Mucosa of descending colon (tissue), 3 donors: ENCODE data around the gene CLCN1. TPM values are rescaled to one million over a fixed set of nuclear protein-coding genes. Genes with fewer than 3 reads are reported as not detected.
A peak's percentile ranks its signal among the peaks of the same experiment; 100 is the strongest.
"Not testable (repeated sequence)": the region's sequence is repeated elsewhere in the genome, so short reads cannot be mapped to it uniquely, and the experiment has no call there.

Experiments used
- ATAC-seq: fragments of 200-7000 bp; cut with Tn5 transposase; one replicate; pipeline ENCODE4 v1.9.1; 2020; ENCODE audit warnings: mild to moderate bottlenecking, moderate library complexity
- DNase-seq, 3 donors: peaks; one replicate each; pipeline ENCODE4 v3.0.0-alpha.2; 2020
- H3K36me3 ChIP-seq: fragments of 200-600 bp; one replicate; pipeline ENCODE4 v1.8.0; 2021; ENCODE audit warnings: low read depth, mild to moderate bottlenecking
- H3K4me1 ChIP-seq: fragments of 200-600 bp; one replicate; pipeline ENCODE4 v1.8.0; 2021; ENCODE audit warnings: low read depth, mild to moderate bottlenecking
- H3K4me3 ChIP-seq: fragments of 200-600 bp; one replicate; pipeline ENCODE4 v1.8.0; 2021; ENCODE audit warnings: mild to moderate bottlenecking
- H3K9me3 ChIP-seq: fragments of 200-600 bp; one replicate; pipeline ENCODE4 v1.8.0; 2021; ENCODE audit warnings: mild to moderate bottlenecking
- CTCF ChIP-seq: fragments of 200-600 bp; IDR thresholded peaks from one replicate; pipeline ENCODE4 v1.8.0; 2022; ENCODE audit warnings: antibody characterized with exemption, mild to moderate bottlenecking
- intact Hi-C, 2 donors: fragments of 100-400 bp; cut with DNase I in 1 of 2; cut with micrococcal nuclease in 1 of 2; formaldehyde crosslinking; loops; one replicate each; pipeline versions ENCODE4 v1.11.0 to v1.11.1; 2022; cut with DNase I, micrococcal nuclease
- total RNA-seq, 3 donors: library from RNA; stranded (reverse); fragmentation: NEBNext Ultra II Directional in 2 of 3; extraction: Animal tissue kit (Norgen Biotek cat#: 25700) in 2 of 3; gene quantifications; one replicate each; pipeline versions ENCODE4 v1.2.1 to v1.2.4, GENCODE V29; 2021 to 2023
- donor health status: DM: no; HTN: no; CAD: no; lungs with moderate emphysema.
- donor health status: DM: no; HTN: no; CAD: no.
- donor health status: DM: no; HTN: yes; CAD: no.

The CLCN1 gene
- total RNA-seq, 3 donors from 2014 or later: not detected

DNA sequence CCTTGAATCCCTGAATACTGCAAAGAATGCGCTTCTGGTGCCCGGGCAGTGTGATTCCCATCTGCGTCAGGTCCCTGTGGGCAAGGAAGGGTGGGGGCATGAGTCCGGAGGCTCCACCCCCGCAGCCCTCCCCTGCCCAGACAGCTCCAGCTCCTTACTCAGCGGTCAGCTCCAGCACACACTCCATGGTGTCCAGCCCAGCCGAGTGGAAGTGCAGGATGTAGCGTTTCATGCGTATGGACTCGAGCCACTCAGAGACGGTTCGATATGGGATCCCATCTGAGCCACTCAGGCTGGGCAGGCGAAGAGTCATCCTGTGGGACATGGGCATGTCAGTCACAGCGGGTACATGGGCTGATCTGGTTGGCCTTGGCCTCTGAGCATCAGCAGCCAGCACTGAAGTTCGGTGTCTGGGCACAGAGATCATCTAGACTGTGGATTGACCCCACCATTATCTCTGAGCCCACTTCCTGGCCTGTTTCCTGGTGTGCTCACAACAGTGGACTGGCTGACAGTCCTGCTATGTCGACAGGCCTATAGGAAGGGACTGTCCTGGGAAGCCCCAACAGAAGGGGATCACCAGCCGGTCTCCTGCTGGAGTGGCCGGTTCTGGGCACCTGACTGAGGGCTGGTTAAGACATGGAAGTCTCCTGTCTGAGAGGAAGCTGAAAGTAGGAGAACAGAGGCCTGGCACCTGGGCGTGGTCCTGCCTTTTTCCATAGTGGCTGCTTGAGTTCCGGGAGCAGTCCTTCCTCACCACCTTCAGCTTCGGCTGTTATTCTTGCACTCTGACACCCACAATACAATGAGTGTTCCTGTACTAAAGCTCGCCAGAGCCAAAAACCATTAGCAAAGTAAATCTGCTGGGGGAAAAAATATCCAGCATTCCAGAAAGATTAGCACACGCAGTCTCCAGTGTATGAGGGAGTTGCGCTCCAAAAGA is 75.8 kb downstream of the CLCN1 start:
- Histone ChIP-seq H3K36me3 (peaks cover 2% of the 10 kb centered on the region), H3K4me3 (no peak overlapping the region), H3K4me1 (peaks cover 2% of the 10 kb centered on the region), H3K9me3 (no peaks in the 10 kb centered on the region)
- peak in 2 of 3 donors; percentile 66 to 73 for DNase-seq
- intact Hi-C loops: no loop called here
- peak; percentile 44 for ATAC-seq
- TF ChIP-seq CTCF: no peak

GRCh38 chr7:143392427-143392826 is 76.5 kb downstream of the CLCN1 start:
- intact Hi-C loops, H3K36me3 ChIP-seq, ATAC-seq, H3K4me1 ChIP-seq, H3K9me3 ChIP-seq, H3K4me3 ChIP-seq, DNase-seq: not testable (repeated sequence)

DNA sequence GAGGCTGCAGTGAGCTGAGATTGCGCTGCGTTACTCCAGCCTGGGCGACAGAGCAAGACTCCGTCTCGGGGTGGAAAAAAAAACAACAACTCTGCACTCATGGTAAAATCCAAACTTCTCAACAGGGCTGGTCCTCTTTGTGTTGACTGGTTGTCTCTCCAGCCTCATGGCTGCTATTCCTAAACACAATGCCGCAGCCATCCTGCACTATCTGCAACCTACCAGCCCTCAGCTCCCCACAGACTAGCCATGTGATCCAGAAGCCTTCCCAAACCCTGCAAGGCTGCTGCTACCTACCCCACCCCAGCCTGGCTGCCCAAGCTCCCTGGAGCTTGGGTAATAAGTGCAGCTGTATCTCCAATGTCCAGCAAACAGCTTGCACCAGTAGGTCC is 77.0 kb downstream of the CLCN1 start:
- H3K4me3 ChIP-seq: no peak overlapping the region
- intact Hi-C loops: no loop called here
- H3K9me3 ChIP-seq: no peaks in the 10 kb centered on the region
- H3K36me3 ChIP-seq: peaks cover 2% of the 10 kb centered on the region
- no peak for TF ChIP-seq CTCF
- DNase-seq (no peak), ATAC-seq (no peak)
- peaks cover 2% of the 10 kb centered on the region for H3K4me1 ChIP-seq

GRCh38 chr7:143393267-143394041 is 77.5 kb downstream of the CLCN1 start:
- ATAC-seq (no peak), DNase-seq (peak in 1 of 3 donors; percentile 23)
- intact Hi-C loops: no loop called here
- H3K36me3 ChIP-seq: peaks cover 2% of the 10 kb centered on the region
- H3K4me1 ChIP-seq: peaks cover 2% of the 10 kb centered on the region
- no peak for TF ChIP-seq CTCF
- H3K9me3 ChIP-seq: no peaks in the 10 kb centered on the region
- no peak overlapping the region for H3K4me3 ChIP-seq

DNA sequence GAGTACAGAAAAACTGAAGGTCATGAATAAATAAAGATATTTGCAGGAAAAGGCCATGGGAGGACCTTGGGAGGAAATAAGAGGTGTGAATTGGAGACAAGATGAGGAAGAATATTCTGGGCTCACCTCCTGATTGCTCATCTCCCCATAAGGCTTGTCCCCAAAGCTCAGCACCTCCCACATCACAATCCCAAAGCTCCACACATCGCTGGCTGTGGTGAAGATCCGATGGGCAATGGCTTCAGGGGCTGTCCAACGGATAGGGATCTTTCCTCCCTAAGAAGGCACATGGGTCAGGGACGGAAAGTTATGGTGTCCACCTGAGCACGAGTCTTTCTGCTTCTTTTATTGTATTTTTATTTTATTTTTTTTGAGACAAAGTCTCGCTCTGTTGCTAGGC is 78.2 kb downstream of the CLCN1 start:
- no peak for ATAC-seq
- Histone ChIP-seq H3K36me3 (no peaks in the 10 kb centered on the region), H3K4me3 (no peak overlapping the region), H3K9me3 (no peaks in the 10 kb centered on the region), H3K4me1 (peaks cover 2% of the 10 kb centered on the region)
- TF ChIP-seq CTCF: no peak
- intact Hi-C loops: no loop called here
- no peak for DNase-seq

- TF ChIP-seq CTCF: no peak
- Histone ChIP-seq H3K4me1 (peaks cover 2% of the 10 kb centered on the region), H3K9me3 (no peaks in the 10 kb centered on the region), H3K4me3 (no peak overlapping the region), H3K36me3 (no peaks in the 10 kb centered on the region)
- intact Hi-C loops: no loop called here
- DNase-seq: no peak
- no peak for ATAC-seq
Measured at GRCh38 chr7:143394777-143395176, 78.9 kb downstream of the CLCN1 start.
